WTC11 (cell line): Measurements from ENCODE around the gene ATG7. TPM values are rescaled to one million over a fixed set of nuclear protein-coding genes. Genes with fewer than 3 reads are reported as not detected.

Experiments
- ATAC-seq: fragments of 200-7000 bp; cut with Tn5 transposase; 2 replicates; pipeline ENCODE4 v1.10.0; 2021; ENCODE audit warnings: mild to moderate bottlenecking, moderate library complexity
- CTCF ChIA-PET: fragments of 300-600 bp; sonication (Branson Sonifier 250); formaldehyde crosslinking; loops from one replicate; lab custom pipeline; 2021; ENCODE audit warnings: antibody characterized with exemption; lab: Charles Lee
- POLR2A ChIA-PET: fragments of 350-600 bp; sonication (Branson Sonifier 250); formaldehyde crosslinking; loops from one replicate; lab custom pipeline; 2021; ENCODE audit warnings: antibody characterized with exemption; lab: Charles Lee
- DNase-seq: peaks from one replicate; pipeline ENCODE4 v3.0.0; 2021; ENCODE audit warnings: low spot score
- H3K27ac Mint-ChIP-seq: 2 replicates; pipeline ENCODE4 v1.8.0; 2021; ENCODE audit warnings: mixed read lengths
- H3K27me3 Mint-ChIP-seq: 2 replicates; pipeline ENCODE4 v1.8.0; 2021; ENCODE audit warnings: low read depth, mild to moderate bottlenecking, moderate library complexity, mixed read lengths
- H3K36me3 Mint-ChIP-seq: 2 replicates; pipeline ENCODE4 v1.8.0; 2021; ENCODE audit warnings: mixed read lengths
- H3K4me1 Mint-ChIP-seq: 2 replicates; pipeline ENCODE4 v1.8.0; 2022; ENCODE audit warnings: mixed read lengths
- H3K4me3 Mint-ChIP-seq: 2 replicates; pipeline ENCODE4 v1.8.0; 2021; ENCODE audit warnings: mild to moderate bottlenecking, moderate library complexity, mixed read lengths
- H3K9me3 Mint-ChIP-seq: 2 replicates; pipeline ENCODE4 v1.8.0; 2021; ENCODE audit warnings: mixed read lengths
- CREB1 ChIP-seq: sonication (generic); formaldehyde crosslinking; IDR thresholded peaks from 2 replicates; pipeline ENCODE4 v1.8.0; 2023; ENCODE audit warnings: mild to moderate bottlenecking, missing genetic modification reagents
- EMX1 ChIP-seq: fragments of 250-450 bp; sonication (Bioruptor Pico); IDR thresholded peaks from 2 replicates; pipeline ENCODE4 v1.8.0; 2021; ENCODE audit warnings: mild to moderate bottlenecking
- FOXP1 ChIP-seq: sonication (generic); formaldehyde crosslinking; IDR thresholded peaks from 2 replicates; pipeline ENCODE4 v1.8.0; 2022; ENCODE audit warnings: missing genetic modification reagents, mild to moderate bottlenecking, moderate library complexity, borderline replicate concordance
- GRHL2 ChIP-seq: fragments of 250-450 bp; sonication (Bioruptor Pico); IDR thresholded peaks from 2 replicates; pipeline ENCODE4 v1.8.0; 2022; ENCODE audit warnings: mild to moderate bottlenecking, moderate library complexity; ENCODE audit not compliant: insufficient replicate concordance, severe bottlenecking
- MYBL2 ChIP-seq: sonication (generic); formaldehyde crosslinking; IDR thresholded peaks from 2 replicates; pipeline ENCODE4 v1.8.1; 2023; ENCODE audit warnings: mild to moderate bottlenecking, moderate library complexity, missing genetic modification reagents
- PRRX2 ChIP-seq: fragments of 250-450 bp; sonication (Bioruptor Pico); IDR thresholded peaks from 2 replicates; pipeline ENCODE4 v1.8.0; 2021; ENCODE audit warnings: mild to moderate bottlenecking
- RELA ChIP-seq: sonication (generic); formaldehyde crosslinking; IDR thresholded peaks from 2 replicates; pipeline ENCODE4 v1.8.1; 2022; ENCODE audit warnings: missing genetic modification reagents, mild to moderate bottlenecking, borderline replicate concordance
- TEAD4 ChIP-seq: sonication (generic); formaldehyde crosslinking; IDR thresholded peaks from 2 replicates; pipeline ENCODE4 v1.8.0; 2022; ENCODE audit warnings: mild to moderate bottlenecking, missing genetic modification reagents
- ZNF121 ChIP-seq: sonication (generic); formaldehyde crosslinking; IDR thresholded peaks from 2 replicates; pipeline ENCODE4 v1.8.0; 2023; ENCODE audit warnings: missing genetic modification reagents
- ZNF396 ChIP-seq: fragments of 250-450 bp; sonication (Bioruptor Pico); IDR thresholded peaks from 2 replicates; pipeline ENCODE4 v1.8.0; 2021; ENCODE audit warnings: mild to moderate bottlenecking, moderate library complexity, borderline replicate concordance
- ZNF671 ChIP-seq: fragments of 250-450 bp; sonication (Bioruptor Pico); IDR thresholded peaks from 2 replicates; pipeline ENCODE4 v1.8.0; 2021; ENCODE audit warnings: mild to moderate bottlenecking
- total RNA-seq: library from RNA; stranded (reverse); gene quantifications from 3 replicates; pipeline ENCODE4 v1.2.3, GENCODE V29; 2021
- TF ChIP-seq, protein P1 (sequence below): sonication (generic); formaldehyde crosslinking; IDR thresholded peaks from 2 replicates; pipeline ENCODE4 v1.8.0; 2023; ENCODE audit warnings: mild to moderate bottlenecking, missing genetic modification reagents
- TF ChIP-seq, protein P2 (sequence below): sonication (generic); formaldehyde crosslinking; IDR thresholded peaks from 2 replicates; pipeline ENCODE4 v1.8.0; 2022; ENCODE audit warnings: missing genetic modification reagents
- TF ChIP-seq, protein P3 (sequence below): fragments of 250-450 bp; sonication (Bioruptor Pico); conservative IDR thresholded peaks from 2 replicates; pipeline ENCODE4 v1.9.0; 2021; ENCODE audit warnings: mild to moderate bottlenecking
- TF ChIP-seq, protein P4 (sequence below): sonication (generic); formaldehyde crosslinking; IDR thresholded peaks from 2 replicates; pipeline ENCODE4 v1.8.1; 2023; ENCODE audit warnings: mild to moderate bottlenecking, missing genetic modification reagents
- TF ChIP-seq, protein P5 (sequence below): fragments of 200-600 bp; IDR thresholded peaks from 2 replicates; pipeline ENCODE4 v1.8.0; 2022; ENCODE audit warnings: antibody characterized with exemption
- TF ChIP-seq, protein P6 (sequence below): sonication (generic); formaldehyde crosslinking; IDR thresholded peaks from 2 replicates; pipeline ENCODE4 v1.8.1; 2022; ENCODE audit warnings: missing genetic modification reagents, borderline replicate concordance

ATG7 gene
- total RNA-seq, 1 experiment from 2014 or later: 17.5 TPM

DNA sequence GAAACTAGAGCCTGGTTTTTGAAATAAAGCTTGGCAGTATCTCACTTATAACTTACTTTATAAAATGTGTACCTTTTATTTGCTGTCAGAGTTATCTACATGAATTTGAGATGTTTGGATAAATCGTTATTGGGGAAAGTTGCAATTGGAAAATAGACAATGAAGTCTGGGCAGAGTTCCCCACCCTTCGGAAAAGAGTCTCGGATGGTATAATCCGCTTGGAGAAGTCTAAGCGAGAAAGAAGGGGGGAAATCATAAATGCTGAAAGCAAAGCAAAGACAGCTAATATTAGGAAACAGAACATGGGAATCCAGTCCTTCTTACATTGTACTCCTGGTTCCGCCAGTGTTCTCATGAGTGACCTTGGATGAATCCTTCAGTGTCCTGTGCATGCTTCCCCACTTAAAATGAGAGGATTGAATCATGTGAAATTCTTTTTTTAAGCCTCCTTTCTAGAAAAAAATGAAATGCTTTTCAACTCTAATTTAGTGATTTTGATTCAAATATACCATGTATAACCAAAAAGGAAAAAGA is 162.4 kb downstream of the ATG7 start (continued):
- TF ChIP-seq, protein P1, sequence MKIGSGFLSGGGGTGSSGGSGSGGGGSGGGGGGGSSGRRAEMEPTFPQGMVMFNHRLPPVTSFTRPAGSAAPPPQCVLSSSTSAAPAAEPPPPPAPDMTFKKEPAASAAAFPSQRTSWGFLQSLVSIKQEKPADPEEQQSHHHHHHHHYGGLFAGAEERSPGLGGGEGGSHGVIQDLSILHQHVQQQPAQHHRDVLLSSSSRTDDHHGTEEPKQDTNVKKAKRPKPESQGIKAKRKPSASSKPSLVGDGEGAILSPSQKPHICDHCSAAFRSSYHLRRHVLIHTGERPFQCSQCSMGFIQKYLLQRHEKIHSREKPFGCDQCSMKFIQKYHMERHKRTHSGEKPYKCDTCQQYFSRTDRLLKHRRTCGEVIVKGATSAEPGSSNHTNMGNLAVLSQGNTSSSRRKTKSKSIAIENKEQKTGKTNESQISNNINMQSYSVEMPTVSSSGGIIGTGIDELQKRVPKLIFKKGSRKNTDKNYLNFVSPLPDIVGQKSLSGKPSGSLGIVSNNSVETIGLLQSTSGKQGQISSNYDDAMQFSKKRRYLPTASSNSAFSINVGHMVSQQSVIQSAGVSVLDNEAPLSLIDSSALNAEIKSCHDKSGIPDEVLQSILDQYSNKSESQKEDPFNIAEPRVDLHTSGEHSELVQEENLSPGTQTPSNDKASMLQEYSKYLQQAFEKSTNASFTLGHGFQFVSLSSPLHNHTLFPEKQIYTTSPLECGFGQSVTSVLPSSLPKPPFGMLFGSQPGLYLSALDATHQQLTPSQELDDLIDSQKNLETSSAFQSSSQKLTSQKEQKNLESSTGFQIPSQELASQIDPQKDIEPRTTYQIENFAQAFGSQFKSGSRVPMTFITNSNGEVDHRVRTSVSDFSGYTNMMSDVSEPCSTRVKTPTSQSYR (CRISPR knock-in tag): no peak
- TF ChIP-seq EMX1 (no peak), ZNF671 (no peak)

DNA sequence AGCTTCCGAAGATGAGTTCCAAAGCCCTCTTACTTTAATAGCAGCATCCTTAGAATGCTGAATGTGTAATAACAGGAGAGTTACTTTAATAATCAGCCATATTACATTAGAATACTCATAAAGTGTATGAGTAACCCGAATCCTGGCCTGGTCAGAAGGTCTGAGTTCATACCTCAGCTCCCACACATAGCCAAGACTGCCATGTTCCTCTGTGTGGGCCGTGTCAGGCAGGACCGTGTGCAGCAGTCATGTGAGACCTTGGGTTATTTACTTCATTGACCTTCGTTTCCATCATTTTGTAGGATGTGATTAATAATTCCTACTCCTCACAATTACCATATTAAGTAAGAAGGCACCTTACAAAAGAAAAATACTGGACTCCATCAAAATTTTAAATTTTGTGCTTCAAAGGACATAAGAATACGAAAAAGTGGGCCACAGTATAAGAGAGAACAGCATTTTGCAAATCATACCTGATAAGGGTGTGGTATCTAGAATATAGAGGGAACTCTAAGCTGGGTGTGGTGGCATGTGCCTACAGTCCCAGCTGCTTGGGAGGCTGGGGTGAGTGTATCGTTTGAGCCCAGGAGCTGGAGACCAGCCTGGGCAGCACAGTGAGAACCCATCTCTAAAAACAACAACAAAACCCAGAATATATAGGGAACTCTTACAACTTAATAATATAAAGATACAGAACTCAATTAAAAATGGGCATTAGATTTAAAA is 163.4 kb downstream of the ATG7 start:
- POLR2A ChIA-PET: no interaction called here
- no peaks in the 10 kb centered on the region for H3K9me3 Mint-ChIP-seq
- ATAC-seq (no peak), DNase-seq (no peak)
- no peak overlapping the region for H3K27ac Mint-ChIP-seq
- no peak overlapping the region for H3K4me3 Mint-ChIP-seq
- H3K36me3 Mint-ChIP-seq: no peaks in the 10 kb centered on the region
- H3K4me1 Mint-ChIP-seq: peaks cover 3% of the 10 kb centered on the region; the same call in 1 of the 2 replicates
- CTCF ChIA-PET: no interaction called here
- TF ChIP-seq, protein P2, sequence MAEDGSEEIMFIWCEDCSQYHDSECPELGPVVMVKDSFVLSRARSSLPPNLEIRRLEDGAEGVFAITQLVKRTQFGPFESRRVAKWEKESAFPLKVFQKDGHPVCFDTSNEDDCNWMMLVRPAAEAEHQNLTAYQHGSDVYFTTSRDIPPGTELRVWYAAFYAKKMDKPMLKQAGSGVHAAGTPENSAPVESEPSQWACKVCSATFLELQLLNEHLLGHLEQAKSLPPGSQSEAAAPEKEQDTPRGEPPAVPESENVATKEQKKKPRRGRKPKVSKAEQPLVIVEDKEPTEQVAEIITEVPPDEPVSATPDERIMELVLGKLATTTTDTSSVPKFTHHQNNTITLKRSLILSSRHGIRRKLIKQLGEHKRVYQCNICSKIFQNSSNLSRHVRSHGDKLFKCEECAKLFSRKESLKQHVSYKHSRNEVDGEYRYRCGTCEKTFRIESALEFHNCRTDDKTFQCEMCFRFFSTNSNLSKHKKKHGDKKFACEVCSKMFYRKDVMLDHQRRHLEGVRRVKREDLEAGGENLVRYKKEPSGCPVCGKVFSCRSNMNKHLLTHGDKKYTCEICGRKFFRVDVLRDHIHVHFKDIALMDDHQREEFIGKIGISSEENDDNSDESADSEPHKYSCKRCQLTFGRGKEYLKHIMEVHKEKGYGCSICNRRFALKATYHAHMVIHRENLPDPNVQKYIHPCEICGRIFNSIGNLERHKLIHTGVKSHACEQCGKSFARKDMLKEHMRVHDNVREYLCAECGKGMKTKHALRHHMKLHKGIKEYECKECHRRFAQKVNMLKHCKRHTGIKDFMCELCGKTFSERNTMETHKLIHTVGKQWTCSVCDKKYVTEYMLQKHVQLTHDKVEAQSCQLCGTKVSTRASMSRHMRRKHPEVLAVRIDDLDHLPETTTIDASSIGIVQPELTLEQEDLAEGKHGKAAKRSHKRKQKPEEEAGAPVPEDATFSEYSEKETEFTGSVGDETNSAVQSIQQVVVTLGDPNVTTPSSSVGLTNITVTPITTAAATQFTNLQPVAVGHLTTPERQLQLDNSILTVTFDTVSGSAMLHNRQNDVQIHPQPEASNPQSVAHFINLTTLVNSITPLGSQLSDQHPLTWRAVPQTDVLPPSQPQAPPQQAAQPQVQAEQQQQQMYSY (CRISPR knock-in tag): no peak
- TF ChIP-seq FOXP1 (no peak), GRHL2 (CRISPR knock-in tag) (no peak), ZNF121 (CRISPR knock-in tag) (no peak), EMX1 (no peak)
- TF ChIP-seq, protein P3, sequence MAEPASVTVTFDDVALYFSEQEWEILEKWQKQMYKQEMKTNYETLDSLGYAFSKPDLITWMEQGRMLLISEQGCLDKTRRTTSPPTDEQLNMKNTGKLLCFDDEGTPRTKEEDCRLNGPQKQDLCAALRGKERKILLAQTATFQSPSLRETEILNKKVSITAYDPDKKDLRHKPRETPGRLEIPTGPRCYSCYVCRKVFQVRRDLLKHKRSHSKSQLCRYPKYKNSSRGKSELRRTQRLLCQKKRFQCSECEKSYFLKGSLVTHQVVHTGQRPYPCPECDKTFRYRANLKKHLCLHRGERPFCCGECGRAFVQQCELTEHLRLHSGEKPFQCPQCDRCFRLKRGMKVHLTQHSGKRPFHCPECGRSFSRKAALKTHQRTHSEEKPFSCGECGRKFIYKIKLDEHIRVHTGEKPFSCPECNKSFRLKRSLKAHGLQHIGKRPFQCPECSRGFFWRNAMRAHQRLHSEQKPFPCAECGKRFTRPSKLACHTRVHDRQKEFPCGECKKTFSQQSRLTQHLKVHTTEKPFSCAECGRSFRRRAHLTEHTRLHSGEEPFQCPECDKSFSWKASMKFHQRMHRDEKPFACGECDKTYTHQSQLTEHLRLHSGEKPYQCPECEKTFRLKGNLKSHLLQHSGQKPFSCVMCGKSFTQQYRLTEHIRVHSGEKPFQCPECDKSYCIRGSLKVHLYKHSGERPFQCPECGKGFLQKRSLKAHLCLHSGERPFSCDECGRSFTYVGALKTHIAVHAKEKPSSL (CRISPR knock-in tag): no peak
- H3K27me3 Mint-ChIP-seq: no peaks in the 10 kb centered on the region

DNA sequence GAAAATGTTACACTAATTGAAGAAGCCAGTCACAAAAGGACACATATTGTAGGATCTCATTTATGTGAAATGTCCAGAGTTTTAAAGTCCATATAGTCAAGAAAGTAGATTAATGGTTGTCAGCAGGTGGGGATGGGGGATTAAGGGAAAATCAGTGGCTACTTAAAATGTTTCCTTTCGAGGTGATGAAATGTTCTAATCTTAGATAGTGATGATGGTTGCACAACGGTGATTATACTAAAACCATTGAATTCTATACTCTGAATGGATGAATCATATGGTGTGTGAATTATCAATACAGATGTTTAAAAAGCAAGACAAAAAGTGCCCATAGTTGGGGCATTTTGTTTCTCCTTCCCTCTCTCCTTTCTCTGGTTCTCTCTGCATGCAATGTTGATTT is 164.6 kb downstream of the ATG7 start:
- DNase-seq (no peak), ATAC-seq (no peak)
- POLR2A ChIA-PET: no interaction called here
- Mint-ChIP-seq H3K27ac (no peak overlapping the region), H3K36me3 (no peaks in the 10 kb centered on the region), H3K27me3 (no peaks in the 10 kb centered on the region), H3K4me3 (no peak overlapping the region), H3K9me3 (no peaks in the 10 kb centered on the region), H3K4me1 (peaks cover 3% of the 10 kb centered on the region; the same call in 1 of the 2 replicates)
- CTCF ChIA-PET: interaction anchor here (0.8 kb wide), 1 partner anchor 96 kb away, joined by 3 read pairs; no protein-coding TSS in a partner anchor
- TF ChIP-seq CREB1 (CRISPR knock-in tag) (no peak), RELA (CRISPR knock-in tag) (no peak), MYBL2 (no peak), ZNF396 (CRISPR knock-in tag) (no peak), PRRX2 (no peak), TEAD4 (CRISPR knock-in tag) (no peak), FOXP1 (no peak)
- TF ChIP-seq, protein P4, sequence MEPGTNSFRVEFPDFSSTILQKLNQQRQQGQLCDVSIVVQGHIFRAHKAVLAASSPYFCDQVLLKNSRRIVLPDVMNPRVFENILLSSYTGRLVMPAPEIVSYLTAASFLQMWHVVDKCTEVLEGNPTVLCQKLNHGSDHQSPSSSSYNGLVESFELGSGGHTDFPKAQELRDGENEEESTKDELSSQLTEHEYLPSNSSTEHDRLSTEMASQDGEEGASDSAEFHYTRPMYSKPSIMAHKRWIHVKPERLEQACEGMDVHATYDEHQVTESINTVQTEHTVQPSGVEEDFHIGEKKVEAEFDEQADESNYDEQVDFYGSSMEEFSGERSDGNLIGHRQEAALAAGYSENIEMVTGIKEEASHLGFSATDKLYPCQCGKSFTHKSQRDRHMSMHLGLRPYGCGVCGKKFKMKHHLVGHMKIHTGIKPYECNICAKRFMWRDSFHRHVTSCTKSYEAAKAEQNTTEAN (CRISPR knock-in tag): no peak
- TF ChIP-seq, protein P5, sequence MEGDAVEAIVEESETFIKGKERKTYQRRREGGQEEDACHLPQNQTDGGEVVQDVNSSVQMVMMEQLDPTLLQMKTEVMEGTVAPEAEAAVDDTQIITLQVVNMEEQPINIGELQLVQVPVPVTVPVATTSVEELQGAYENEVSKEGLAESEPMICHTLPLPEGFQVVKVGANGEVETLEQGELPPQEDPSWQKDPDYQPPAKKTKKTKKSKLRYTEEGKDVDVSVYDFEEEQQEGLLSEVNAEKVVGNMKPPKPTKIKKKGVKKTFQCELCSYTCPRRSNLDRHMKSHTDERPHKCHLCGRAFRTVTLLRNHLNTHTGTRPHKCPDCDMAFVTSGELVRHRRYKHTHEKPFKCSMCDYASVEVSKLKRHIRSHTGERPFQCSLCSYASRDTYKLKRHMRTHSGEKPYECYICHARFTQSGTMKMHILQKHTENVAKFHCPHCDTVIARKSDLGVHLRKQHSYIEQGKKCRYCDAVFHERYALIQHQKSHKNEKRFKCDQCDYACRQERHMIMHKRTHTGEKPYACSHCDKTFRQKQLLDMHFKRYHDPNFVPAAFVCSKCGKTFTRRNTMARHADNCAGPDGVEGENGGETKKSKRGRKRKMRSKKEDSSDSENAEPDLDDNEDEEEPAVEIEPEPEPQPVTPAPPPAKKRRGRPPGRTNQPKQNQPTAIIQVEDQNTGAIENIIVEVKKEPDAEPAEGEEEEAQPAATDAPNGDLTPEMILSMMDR: no peak
- TF ChIP-seq, protein P6, sequence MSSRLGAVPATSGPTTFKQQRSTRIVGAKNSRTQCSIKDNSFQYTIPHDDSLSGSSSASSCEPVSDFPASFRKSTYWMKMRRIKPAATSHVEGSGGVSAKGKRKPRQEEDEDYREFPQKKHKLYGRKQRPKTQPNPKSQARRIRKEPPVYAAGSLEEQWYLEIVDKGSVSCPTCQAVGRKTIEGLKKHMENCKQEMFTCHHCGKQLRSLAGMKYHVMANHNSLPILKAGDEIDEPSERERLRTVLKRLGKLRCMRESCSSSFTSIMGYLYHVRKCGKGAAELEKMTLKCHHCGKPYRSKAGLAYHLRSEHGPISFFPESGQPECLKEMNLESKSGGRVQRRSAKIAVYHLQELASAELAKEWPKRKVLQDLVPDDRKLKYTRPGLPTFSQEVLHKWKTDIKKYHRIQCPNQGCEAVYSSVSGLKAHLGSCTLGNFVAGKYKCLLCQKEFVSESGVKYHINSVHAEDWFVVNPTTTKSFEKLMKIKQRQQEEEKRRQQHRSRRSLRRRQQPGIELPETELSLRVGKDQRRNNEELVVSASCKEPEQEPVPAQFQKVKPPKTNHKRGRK (CRISPR knock-in tag): no peak
